ENCODE results near the gene EGR2. TPM values are rescaled to one million over a fixed set of nuclear protein-coding genes. Genes with fewer than 3 reads are reported as not detected.

Gene EGR2
- total RNA-seq, 1 experiment from 2014 or later: 0.24 TPM

DNA sequence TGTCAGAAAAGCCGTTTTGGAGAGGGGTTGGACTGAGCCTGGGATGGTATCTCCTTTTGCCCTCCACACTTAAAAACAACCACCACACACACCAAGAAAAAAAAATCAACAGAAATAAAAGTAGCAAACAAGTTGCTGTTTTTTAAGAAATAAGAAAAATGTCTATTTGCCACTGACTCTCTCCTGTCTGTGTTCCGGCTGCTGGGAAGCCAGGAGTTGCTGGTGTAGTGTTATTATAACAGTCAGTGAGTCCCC, 163 bp downstream of the EGR2 start:
- Histone ChIP-seq H3K9me2 (ENCODE audit: insufficient read depth) (no peaks in the 10 kb centered on the region), H2AFZ (peak overlapping the region; percentile 97; the same call in 1 of the 2 replicates), H3K36me3 (ENCODE audit: low read depth) (no peaks in the 10 kb centered on the region), H3K79me2 (ENCODE audit: low read depth) (no peaks in the 10 kb centered on the region), H4K20me1 (ENCODE audit: insufficient read depth) (no peaks in the 10 kb centered on the region), H3K4me2 (peak overlapping the region; percentile 97), H3K4me3 (peak overlapping the region; percentile 94), H3K4me1 (replicated peaks; ENCODE audit: insufficient read depth) (peaks cover 4% of the 10 kb centered on the region; the same call in 1 of the 2 replicates), H3K27me3 (ENCODE audit: insufficient read depth, low read depth) (no peaks in the 10 kb centered on the region), H3F3A (ENCODE audit: insufficient read depth, low read depth) (peaks cover 5% of the 10 kb centered on the region; the same call in 1 of the 2 replicates), H3K27ac (no peak overlapping the region), H3K9me3 (ENCODE audit: insufficient read depth, low read depth) (no peaks in the 10 kb centered on the region)
- POLR2A ChIA-PET (ENCODE audit: unreplicated experiment): interaction anchor here (0.6 kb wide), 1 partner anchor 325 kb away, joined by 5 read pairs; no protein-coding TSS in a partner anchor
- no peak for DNase-seq
- no TSS peak for BruUV-seq (replicated peaks)
- CTCF ChIA-PET: no interaction called here
- no peak for TF ChIP-seq CTCF (conservative IDR thresholded peaks at IDR 0.05)
- intact Hi-C loops (cut with micrococcal nuclease; ENCODE audit: unreplicated experiment): loop anchor here (1.0 to 10.0 kb wide), 7 partner anchors 12 to 1999 kb away; partner anchors contain the start of genes ADO, NRBF2 and RTKN2

DNA sequence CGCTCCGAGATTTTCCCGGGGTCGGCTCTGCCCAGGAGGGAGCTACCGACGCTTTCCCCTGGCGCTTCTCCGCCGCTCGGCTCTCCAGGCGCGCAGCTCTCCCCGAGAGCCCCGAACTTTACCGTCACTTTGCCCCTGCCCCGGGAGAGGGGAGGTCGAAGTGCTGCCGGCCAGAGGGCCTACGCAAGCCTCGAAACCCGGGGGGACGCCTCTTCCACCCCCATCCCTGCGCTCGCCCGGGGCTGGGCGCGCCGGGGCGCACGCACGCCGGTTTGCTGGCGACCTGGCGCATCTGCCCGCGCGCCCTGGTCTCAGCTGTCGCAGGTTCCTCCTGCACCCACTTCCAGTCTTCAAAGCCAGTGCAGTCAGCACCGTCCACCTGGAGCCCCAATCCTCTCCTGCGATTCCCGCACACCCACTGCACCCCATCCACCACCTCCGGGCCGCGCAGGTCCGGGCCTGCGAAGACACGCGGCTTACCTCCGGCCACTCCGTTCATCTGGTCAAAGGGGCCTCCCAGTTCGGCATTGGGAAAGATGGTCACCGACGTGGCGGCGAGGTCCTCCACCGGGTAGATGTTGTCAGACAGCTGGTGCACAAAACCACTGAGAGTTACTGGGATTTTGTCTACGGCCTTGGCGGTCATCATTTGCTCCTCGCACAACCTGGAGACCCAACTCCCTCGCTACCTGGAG, 638 bp downstream of the EGR2 start:
- no peaks in the 10 kb centered on the region for H3K27me3 ChIP-seq (ENCODE audit: insufficient read depth, low read depth)
- no peak overlapping the region for H3K27ac ChIP-seq
- intact Hi-C loops (cut with micrococcal nuclease; ENCODE audit: unreplicated experiment): loop anchor here (1.0 to 10.0 kb wide), 7 partner anchors 11 to 1999 kb away; partner anchors contain the start of genes ADO, NRBF2 and RTKN2
- TSS peak; percentile 89 for BruUV-seq (replicated peaks)
- ChIA-PET POLR2A (ENCODE audit: unreplicated experiment) (interaction anchor here (0.6 kb wide), 1 partner anchor 324 kb away, joined by 5 read pairs; no protein-coding TSS in a partner anchor), CTCF (no interaction called here)
- H3K4me1 ChIP-seq (replicated peaks; ENCODE audit: insufficient read depth): peaks cover 4% of the 10 kb centered on the region; the same call in 1 of the 2 replicates
- DNase-seq: no peak
- no peaks in the 10 kb centered on the region for H4K20me1 ChIP-seq (ENCODE audit: insufficient read depth)
- no peaks in the 10 kb centered on the region for H3K9me3 ChIP-seq (ENCODE audit: insufficient read depth, low read depth)
- peaks cover 5% of the 10 kb centered on the region; the same call in 1 of the 2 replicates for H3F3A ChIP-seq (ENCODE audit: insufficient read depth, low read depth)
- H3K36me3 ChIP-seq (ENCODE audit: low read depth): no peaks in the 10 kb centered on the region
- peak overlapping the region; percentile 97; the same call in 1 of the 2 replicates for H2AFZ ChIP-seq
- no peaks in the 10 kb centered on the region for H3K9me2 ChIP-seq (ENCODE audit: insufficient read depth)
- no peaks in the 10 kb centered on the region for H3K79me2 ChIP-seq (ENCODE audit: low read depth)
- H3K4me3 ChIP-seq: peak overlapping the region; percentile 94
- H3K4me2 ChIP-seq: peak overlapping the region; percentile 97
- TF ChIP-seq CTCF (conservative IDR thresholded peaks at IDR 0.05): no peak
- TF ChIP-seq EZH2 (IDR thresholded peaks at IDR 0.05; ENCODE audit: low read depth): no peak

GRCh38 chr10:62814756-62815380, 1.3 kb downstream of the EGR2 start:
- no TSS peak for BruUV-seq (replicated peaks)
- Histone ChIP-seq H3K4me2 (no peak overlapping the region), H3K4me3 (no peak overlapping the region), H3K9me3 (ENCODE audit: insufficient read depth, low read depth) (no peaks in the 10 kb centered on the region), H3K27me3 (ENCODE audit: insufficient read depth, low read depth) (no peaks in the 10 kb centered on the region), H3K36me3 (ENCODE audit: low read depth) (no peaks in the 10 kb centered on the region), H3K79me2 (ENCODE audit: low read depth) (no peaks in the 10 kb centered on the region), H3F3A (ENCODE audit: insufficient read depth, low read depth) (peaks cover 5% of the 10 kb centered on the region; the same call in 1 of the 2 replicates), H3K27ac (no peak overlapping the region), H2AFZ (no peak overlapping the region), H4K20me1 (ENCODE audit: insufficient read depth) (peaks cover 5% of the 10 kb centered on the region), H3K4me1 (replicated peaks; ENCODE audit: insufficient read depth) (peaks cover 4% of the 10 kb centered on the region; the same call in 1 of the 2 replicates), H3K9me2 (ENCODE audit: insufficient read depth) (no peaks in the 10 kb centered on the region)
- POLR2A ChIA-PET (ENCODE audit: unreplicated experiment): no interaction called here
- no peak for TF ChIP-seq EZH2 (IDR thresholded peaks at IDR 0.05; ENCODE audit: low read depth)
- no peak for TF ChIP-seq CTCF (conservative IDR thresholded peaks at IDR 0.05)
- intact Hi-C loops (cut with micrococcal nuclease; ENCODE audit: unreplicated experiment): loop anchor here (5.0 to 10.0 kb wide), 3 partner anchors 220 to 548 kb away; partner anchors contain the start of gene RTKN2
- CTCF ChIA-PET: no interaction called here
- DNase-seq: no peak

Data from PC-9 (cell line).